ENCODE measurements around the gene TEX22.

TEX22 gene

DNA sequence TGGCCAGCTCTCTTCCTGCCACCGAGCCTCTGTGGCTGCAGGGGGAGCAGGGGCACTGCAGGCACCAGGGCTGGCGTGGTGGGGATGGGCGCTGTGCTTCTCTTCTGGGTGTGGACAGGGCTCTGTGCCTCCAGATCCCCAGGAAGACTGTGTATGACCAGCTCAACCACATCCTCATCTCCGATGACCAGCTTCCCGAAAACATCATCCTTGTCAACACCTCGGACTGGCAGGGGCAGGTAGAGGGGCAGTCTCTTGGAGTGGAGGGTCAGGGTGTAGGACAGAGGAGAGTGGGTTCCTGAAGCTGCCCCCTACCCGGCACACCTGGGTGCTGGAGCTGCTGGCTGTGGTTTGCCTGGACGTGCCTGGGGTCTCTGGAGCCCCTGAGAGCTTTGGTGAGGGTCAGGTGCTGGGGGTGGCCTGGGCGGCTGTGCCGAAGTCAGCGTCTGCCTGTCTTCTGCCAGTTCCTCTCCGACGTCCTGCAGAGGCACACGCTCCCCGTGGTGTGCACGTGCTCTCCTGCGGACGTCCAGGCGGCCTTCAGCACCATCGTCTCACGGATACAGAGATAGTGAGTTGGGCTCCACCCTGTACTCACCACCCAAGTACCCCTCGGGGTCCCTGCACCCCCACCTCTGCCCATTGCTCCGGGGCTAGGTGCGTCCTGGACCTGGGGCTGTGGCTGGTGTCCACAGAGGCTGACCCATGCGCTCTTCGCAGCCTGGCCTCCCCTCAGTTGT lies 15.8 kb upstream of the TEX22 start:
- TF ChIP-seq, protein P1, sequence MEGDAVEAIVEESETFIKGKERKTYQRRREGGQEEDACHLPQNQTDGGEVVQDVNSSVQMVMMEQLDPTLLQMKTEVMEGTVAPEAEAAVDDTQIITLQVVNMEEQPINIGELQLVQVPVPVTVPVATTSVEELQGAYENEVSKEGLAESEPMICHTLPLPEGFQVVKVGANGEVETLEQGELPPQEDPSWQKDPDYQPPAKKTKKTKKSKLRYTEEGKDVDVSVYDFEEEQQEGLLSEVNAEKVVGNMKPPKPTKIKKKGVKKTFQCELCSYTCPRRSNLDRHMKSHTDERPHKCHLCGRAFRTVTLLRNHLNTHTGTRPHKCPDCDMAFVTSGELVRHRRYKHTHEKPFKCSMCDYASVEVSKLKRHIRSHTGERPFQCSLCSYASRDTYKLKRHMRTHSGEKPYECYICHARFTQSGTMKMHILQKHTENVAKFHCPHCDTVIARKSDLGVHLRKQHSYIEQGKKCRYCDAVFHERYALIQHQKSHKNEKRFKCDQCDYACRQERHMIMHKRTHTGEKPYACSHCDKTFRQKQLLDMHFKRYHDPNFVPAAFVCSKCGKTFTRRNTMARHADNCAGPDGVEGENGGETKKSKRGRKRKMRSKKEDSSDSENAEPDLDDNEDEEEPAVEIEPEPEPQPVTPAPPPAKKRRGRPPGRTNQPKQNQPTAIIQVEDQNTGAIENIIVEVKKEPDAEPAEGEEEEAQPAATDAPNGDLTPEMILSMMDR (IDR thresholded peaks at IDR 0.05; ENCODE audit: low read depth, low read length): no peak
- no peak overlapping the region for H3K4me3 ChIP-seq (ENCODE audit: low read depth, low read length)

DNA sequence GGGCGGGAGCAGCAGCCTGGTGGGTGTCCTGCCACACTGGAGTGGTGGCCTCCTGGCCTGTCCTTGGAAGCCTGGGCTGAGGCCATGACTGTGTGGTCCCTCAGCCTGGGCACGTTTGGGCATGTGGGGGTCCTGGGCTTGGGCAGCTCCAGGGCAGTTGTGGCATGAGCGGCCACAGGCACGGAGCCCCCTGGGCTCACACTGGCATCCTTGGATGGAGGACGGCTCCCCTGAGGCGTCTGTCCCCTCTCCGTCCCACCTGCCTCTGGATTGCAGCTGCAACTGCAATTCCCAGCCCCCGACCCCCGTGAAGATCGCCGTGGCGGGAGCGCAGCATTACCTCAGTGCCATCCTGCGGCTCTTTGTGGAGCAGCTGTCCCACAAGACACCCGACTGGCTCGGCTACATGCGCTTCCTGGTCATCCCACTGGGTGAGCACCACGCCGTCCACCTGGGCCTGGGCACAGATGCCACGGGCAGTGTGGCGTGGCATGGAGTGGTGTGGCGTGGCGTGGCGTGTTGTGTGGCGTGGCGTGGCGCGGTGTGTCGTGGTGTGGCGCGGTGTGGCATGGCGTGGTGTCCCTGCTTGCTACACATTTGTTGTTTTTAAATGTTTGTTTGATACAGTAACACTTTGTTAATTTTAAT lies 15.1 kb upstream of the TEX22 start:
- H3K4me3 ChIP-seq (ENCODE audit: low read depth, low read length): no peak overlapping the region
- TF ChIP-seq, protein P1 (IDR thresholded peaks at IDR 0.05; ENCODE audit: low read depth, low read length): no peak

DNA sequence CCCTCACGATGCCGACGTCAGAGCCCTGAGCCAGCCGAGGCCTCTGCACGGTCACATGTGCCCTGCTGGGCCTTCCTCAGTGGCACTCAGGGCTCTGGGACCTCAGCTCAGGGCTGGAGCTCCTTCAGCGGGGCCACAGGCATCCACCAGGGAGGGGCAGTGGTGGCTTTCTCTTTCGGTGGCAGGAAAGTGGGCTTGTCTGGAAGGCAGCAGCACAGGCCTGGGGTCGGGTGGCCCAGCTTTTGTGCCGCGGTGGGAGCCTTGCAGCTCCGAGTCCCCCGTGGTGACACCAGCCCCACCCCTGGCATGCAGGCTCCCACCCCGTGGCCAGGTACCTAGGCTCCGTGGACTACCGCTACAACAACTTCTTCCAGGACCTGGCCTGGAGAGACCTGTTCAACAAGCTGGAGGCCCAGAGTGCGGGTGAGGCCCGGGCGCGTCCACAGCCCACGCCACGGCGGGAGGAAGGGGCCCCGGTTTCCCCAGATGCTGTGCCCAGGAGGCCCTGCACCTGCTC lies 14.2 kb upstream of the TEX22 start:
- no peak overlapping the region for H3K4me3 ChIP-seq (ENCODE audit: low read depth, low read length)
- TF ChIP-seq, protein P1 (IDR thresholded peaks at IDR 0.05; ENCODE audit: low read depth, low read length): no peak

DNA sequence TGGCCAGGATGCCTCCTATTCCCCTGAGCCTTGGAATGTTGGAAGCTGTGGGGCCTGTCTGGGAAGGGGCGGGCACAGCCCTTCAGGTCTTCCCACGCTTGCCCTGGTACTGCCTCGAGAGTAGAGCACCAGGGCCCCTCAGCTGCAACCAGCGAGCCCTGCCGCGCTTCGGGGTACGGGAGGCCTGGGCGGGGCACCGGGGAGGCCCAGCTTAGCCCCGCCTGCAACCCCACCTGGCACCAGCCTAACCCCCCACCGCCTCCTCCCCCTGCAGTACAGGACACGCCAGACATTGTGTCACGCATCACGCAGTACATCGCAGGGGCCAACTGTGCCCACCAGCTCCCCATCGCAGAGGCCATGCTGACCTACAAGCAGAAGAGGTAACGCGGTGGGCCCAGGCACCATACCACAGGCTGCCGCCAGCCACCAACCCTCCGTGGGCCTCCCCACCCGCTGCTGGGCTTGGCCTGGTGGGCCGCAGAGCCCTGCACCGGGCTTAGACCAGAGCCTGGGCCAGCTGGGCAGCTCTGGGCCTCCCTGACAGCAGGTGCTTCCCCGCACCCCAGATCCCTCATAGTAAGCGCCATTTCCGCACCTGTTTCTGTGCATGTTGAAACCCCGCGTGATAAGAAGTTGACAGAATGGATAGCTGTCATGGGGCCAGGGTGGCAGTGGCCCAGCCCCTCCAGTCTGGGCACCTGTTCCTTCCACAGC lies 13.6 kb upstream of the TEX22 start:
- TF ChIP-seq, protein P1 (IDR thresholded peaks at IDR 0.05; ENCODE audit: low read depth, low read length): no peak
- H3K4me3 ChIP-seq (ENCODE audit: low read depth, low read length): no peak overlapping the region

DNA sequence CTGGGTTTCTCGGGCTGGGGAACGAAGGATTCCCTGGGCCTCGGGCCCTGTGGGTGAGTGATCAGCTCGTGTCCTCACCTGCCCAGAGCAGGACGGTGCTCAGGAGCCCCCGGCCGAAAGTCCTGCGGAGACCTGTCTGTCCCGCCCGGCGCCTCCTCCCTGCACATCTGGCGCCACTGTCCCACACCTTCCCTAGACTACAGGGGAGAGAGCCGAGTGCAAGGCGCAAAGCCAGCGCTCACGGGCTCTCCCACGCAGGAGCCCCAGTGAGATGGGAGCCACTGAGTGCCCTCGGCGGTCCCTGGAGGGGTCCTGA lies 13.1 kb upstream of the TEX22 start:
- TF ChIP-seq, protein P1 (IDR thresholded peaks at IDR 0.05; ENCODE audit: low read depth, low read length): no peak
- no peak overlapping the region for H3K4me3 ChIP-seq (ENCODE audit: low read depth, low read length)

DNA sequence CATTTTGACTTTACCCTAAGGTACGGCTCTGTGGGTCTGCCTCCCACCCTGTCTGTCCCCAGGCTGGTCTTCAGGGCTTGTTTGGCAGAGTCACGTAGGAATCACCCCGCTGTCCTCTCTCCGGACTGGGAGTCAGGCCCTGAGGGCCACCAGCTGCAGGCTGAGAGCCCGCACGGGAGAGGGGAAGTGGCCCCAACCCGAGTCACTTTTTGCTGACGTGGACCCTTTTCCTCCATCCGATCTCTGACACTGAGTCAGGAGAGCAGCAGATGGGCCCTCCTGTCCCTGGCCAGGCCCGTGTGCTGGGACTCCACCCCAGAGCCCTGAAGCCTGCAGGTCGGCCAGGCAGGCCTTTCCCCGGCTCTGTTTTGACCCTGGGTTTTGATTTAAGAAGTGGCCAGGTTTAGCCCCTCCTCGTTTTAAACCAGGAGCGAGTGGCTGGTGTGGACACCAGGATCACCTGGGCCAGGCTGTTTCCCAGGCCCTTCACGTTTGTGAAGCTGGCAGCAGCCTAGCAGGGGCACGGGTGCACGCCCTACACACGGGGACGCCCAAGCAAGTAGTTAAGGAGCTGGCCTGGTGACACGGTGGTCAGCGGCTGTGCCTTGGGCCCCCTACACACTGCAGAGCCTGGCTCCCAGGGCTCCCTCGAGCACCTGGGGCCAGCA lies 12.5 kb upstream of the TEX22 start:
- TF ChIP-seq, protein P1 (IDR thresholded peaks at IDR 0.05; ENCODE audit: low read depth, low read length): no peak

More for the DNA sequence above, 12.5 kb upstream of the TEX22 start:
- no peak overlapping the region for H3K4me3 ChIP-seq (ENCODE audit: low read depth, low read length)
